Skin epidermis (tissue), 12 donors: ENCODE results near the gene MGAT5.

Source experiments
- H3K27ac ChIP-seq, 21 experiments: fragments of 200-600 bp; sonication (generic) in 11 of 21; one replicate each; pipeline ENCODE4 v1.5.0; 2020; ENCODE audit warnings: mild to moderate bottlenecking in 3 of 21, inconsistent platforms in 2 of 21, moderate library complexity in 2 of 21
- H3K4me3 ChIP-seq, 7 experiments: fragments of 200-600 bp; sonication (generic) in 2 of 7; one replicate each; pipeline ENCODE4 v1.5.0; 2020; ENCODE audit warnings: inconsistent platforms in 2 of 7, mild to moderate bottlenecking in 2 of 7, moderate library complexity in 1 of 7

The MGAT5 gene

GRCh38 chr2:134372141-134372540 is 118.3 kb downstream of the MGAT5 start:
- Histone ChIP-seq H3K27ac (peak overlapping the region in 1 of 21 experiments; percentile 56), H3K4me3 (no peak overlapping the region)

GRCh38 chr2:134372611-134373131 is 118.8 kb downstream of the MGAT5 start:
- Histone ChIP-seq H3K27ac (peak overlapping the region in 1 of 21 experiments; percentile 56), H3K4me3 (no peak overlapping the region)

GRCh38 chr2:134375935-134376334 is 122.1 kb downstream of the MGAT5 start:
- no peak overlapping the region for H3K4me3 ChIP-seq
- H3K27ac ChIP-seq = peak overlapping the region in 1 of 21 experiments; percentile 19

- Histone ChIP-seq H3K27ac (no peak overlapping the region), H3K4me3 (no peak overlapping the region)
These were observed 123.9 kb downstream of the MGAT5 start for GRCh38 chr2:134377730-134378129.

GRCh38 chr2:134379293-134379692 is 125.4 kb downstream of the MGAT5 start:
- no peak overlapping the region for H3K27ac ChIP-seq

GRCh38 chr2:134379722-134380121 is 125.8 kb downstream of the MGAT5 start:
- H3K27ac ChIP-seq = no peak overlapping the region
- H3K4me3 ChIP-seq = no peak overlapping the region

More at GRCh38 chr2:134379293-134379692, 125.4 kb downstream of the MGAT5 start:
- no peak overlapping the region for H3K4me3 ChIP-seq

GRCh38 chr2:134381141-134381540 is 127.3 kb downstream of the MGAT5 start:
- H3K4me3 ChIP-seq = no peak overlapping the region
- no peak overlapping the region for H3K27ac ChIP-seq

- Histone ChIP-seq H3K4me3 (no peak overlapping the region), H3K27ac (no peak overlapping the region)
These were observed 130.3 kb downstream of the MGAT5 start for GRCh38 chr2:134384131-134384530.

GRCh38 chr2:134385195-134385594 is 131.3 kb downstream of the MGAT5 start:
- H3K4me3 ChIP-seq = no peak overlapping the region
- no peak overlapping the region for H3K27ac ChIP-seq

GRCh38 chr2:134386310-134386709 is 132.4 kb downstream of the MGAT5 start:
- Histone ChIP-seq H3K27ac (no peak overlapping the region), H3K4me3 (no peak overlapping the region)

GRCh38 chr2:134389381-134389780 is 135.5 kb downstream of the MGAT5 start:
- no peak overlapping the region for H3K4me3 ChIP-seq
- no peak overlapping the region for H3K27ac ChIP-seq

- no peak overlapping the region for H3K4me3 ChIP-seq
- H3K27ac ChIP-seq = peak overlapping the region in 2 of 21 experiments; percentile 9 to 18
These were observed 137.9 kb downstream of the MGAT5 start for GRCh38 chr2:134391751-134392160.

GRCh38 chr2:134392442-134393074 is 138.7 kb downstream of the MGAT5 start:
- Histone ChIP-seq H3K4me3 (no peak overlapping the region), H3K27ac (peak overlapping the region in 1 of 21 experiments; percentile 18)

- no peak overlapping the region for H3K4me3 ChIP-seq
- no peak overlapping the region for H3K27ac ChIP-seq
These were observed 139.2 kb downstream of the MGAT5 start for GRCh38 chr2:134393075-134393461.

- Histone ChIP-seq H3K27ac (no peak overlapping the region), H3K4me3 (no peak overlapping the region)
These were observed 141.9 kb downstream of the MGAT5 start for GRCh38 chr2:134395779-134396178.

GRCh38 chr2:134396493-134396892 is 142.6 kb downstream of the MGAT5 start:
- H3K27ac ChIP-seq = no peak overlapping the region
- no peak overlapping the region for H3K4me3 ChIP-seq

- H3K27ac ChIP-seq = no peak overlapping the region
- H3K4me3 ChIP-seq = no peak overlapping the region
These were observed 143.4 kb downstream of the MGAT5 start for GRCh38 chr2:134397146-134397896.

- H3K27ac ChIP-seq = no peak overlapping the region
- H3K4me3 ChIP-seq = no peak overlapping the region
These were observed 144.4 kb downstream of the MGAT5 start for GRCh38 chr2:134398300-134398699.

- Histone ChIP-seq H3K4me3 (no peak overlapping the region), H3K27ac (no peak overlapping the region)
These were observed 145.2 kb downstream of the MGAT5 start for GRCh38 chr2:134399096-134399495.

GRCh38 chr2:134401081-134401497 is 147.2 kb downstream of the MGAT5 start:
- Histone ChIP-seq H3K27ac (peak overlapping the region in 10 of 21 experiments; percentile 0 to 68 (median 23)), H3K4me3 (no peak overlapping the region)

GRCh38 chr2:134401789-134402188 is 147.9 kb downstream of the MGAT5 start:
- peak overlapping the region in 10 of 21 experiments; percentile 8 to 68 (median 28) for H3K27ac ChIP-seq
- H3K4me3 ChIP-seq = no peak overlapping the region
